OCI-LY7 (cell line): ENCODE measurements around the gene MSH2. TPM values are rescaled to one million over a fixed set of nuclear protein-coding genes. Genes with fewer than 3 reads are reported as not detected.
A peak's percentile ranks its signal among the peaks of the same experiment; 100 is the strongest.

Experiments
- BruUV-seq: library from RNA; stranded (reverse); fragments of 400-500 nt; replicated peaks from 2 replicates; lab custom pipeline; 2021; lab: Mats Ljungman, UMichigan
- CTCF ChIA-PET: fragments of 300-600 bp; sonication (Branson Sonifier 250); formaldehyde crosslinking; loops from one replicate; lab custom pipeline; 2022; ENCODE audit warnings: antibody characterized with exemption; ENCODE audit not compliant: unreplicated experiment; lab: Charles Lee
- POLR2A ChIA-PET: fragments of 300-600 bp; sonication (Branson Sonifier 250); formaldehyde crosslinking; loops from one replicate; lab custom pipeline; 2022; ENCODE audit warnings: antibody characterized with exemption; lab: Charles Lee
- DNase-seq: peaks from one replicate; pipeline ENCODE4 v3.0.0-alpha.2; 2015; ENCODE audit warnings: low spot score
- H2AFZ ChIP-seq: fragments of 200-600 bp; sonication (generic), shearing (Covaris generic); 2 replicates; pipeline ENCODE4 v1.6.1; 2014; ENCODE audit warnings: mild to moderate bottlenecking, antibody characterized with exemption, low read length, moderate library complexity
- H3K27ac ChIP-seq: fragments of 200-600 bp; sonication (generic); 2 replicates; pipeline ENCODE4 v1.5.1; 2014; ENCODE audit warnings: mixed run types, low read depth, mild to moderate bottlenecking, moderate library complexity, low read length, inconsistent platforms; ENCODE audit not compliant: poor library complexity, severe bottlenecking
- H3K36me3 ChIP-seq: fragments of 200-600 bp; sonication (generic); 2 replicates; pipeline ENCODE4 v1.6.1; 2014; ENCODE audit warnings: mild to moderate bottlenecking, antibody characterized with exemption, low read length, moderate library complexity, mixed read lengths; ENCODE audit not compliant: insufficient read depth
- H3K4me1 ChIP-seq: fragments of 200-600 bp; sonication (generic); 2 replicates; pipeline ENCODE4 v1.5.1; 2014; ENCODE audit warnings: mild to moderate bottlenecking, low read length; ENCODE audit not compliant: insufficient read depth, poor library complexity, severe bottlenecking
- H3K4me2 ChIP-seq: fragments of 200-600 bp; sonication (generic); 2 replicates; pipeline ENCODE4 v1.6.1; 2014; ENCODE audit warnings: mild to moderate bottlenecking, low read length
- H3K4me3 ChIP-seq: fragments of 200-600 bp; sonication (generic); 2 replicates; pipeline ENCODE4 v1.5.1; 2014; ENCODE audit warnings: mild to moderate bottlenecking, low read depth, low read length; ENCODE audit not compliant: poor library complexity, severe bottlenecking
- H3K79me2 ChIP-seq: fragments of 200-600 bp; sonication (generic); 2 replicates; pipeline ENCODE4 v1.6.1; 2016; ENCODE audit warnings: low read depth, mild to moderate bottlenecking, low read length, moderate library complexity, mixed read lengths; ENCODE audit not compliant: insufficient read depth
- H3K9me2 ChIP-seq: fragments of 200-600 bp; sonication (generic); 2 replicates; pipeline ENCODE4 v1.6.1; 2016; ENCODE audit warnings: mild to moderate bottlenecking, low read length, mixed read lengths; ENCODE audit not compliant: insufficient read depth
- H3K9me3 ChIP-seq: fragments of 200-600 bp; sonication (generic); 2 replicates; pipeline ENCODE4 v1.6.1; 2014; ENCODE audit warnings: mild to moderate bottlenecking, mixed run types, low read length, mixed read lengths
- H4K20me1 ChIP-seq: fragments of 200-600 bp; sonication (generic); 2 replicates; pipeline ENCODE4 v1.6.1; 2014; ENCODE audit warnings: mild to moderate bottlenecking, antibody characterized with exemption, low read length, moderate library complexity, mixed read lengths; ENCODE audit not compliant: insufficient read depth
- EZH2phosphoT487 ChIP-seq: fragments of 200-600 bp; sonication (generic); IDR thresholded peaks from 2 replicates; pipeline ENCODE4 v1.6.1; 2018; ENCODE audit warnings: low read depth, borderline replicate concordance, mild to moderate bottlenecking, mixed run types, antibody characterized with exemption, low read length, moderate library complexity, mixed read lengths
- intact Hi-C: fragments of 100-400 bp; cut with micrococcal nuclease; formaldehyde crosslinking; loops from one replicate; pipeline ENCODE4 v1.10.0; 2022; ENCODE audit not compliant: unreplicated experiment
- total RNA-seq, 2 experiments: library from RNA; depleted of rRNA in 1 of 2; stranded (reverse); fragments of >200 nt in 1 of 2; shearing (Covaris generic) in 1 of 2; gene quantifications; 2 replicates each; pipeline ENCODE4 v1.2.3, GENCODE V29; 2014 to 2022
- TF ChIP-seq, protein P1 (sequence below): fragments of 200-600 bp; sonication (generic); conservative IDR thresholded peaks from 2 replicates; pipeline ENCODE4 v1.5.1; 2014; ENCODE audit warnings: mild to moderate bottlenecking, antibody characterized with exemption, low read length, moderate library complexity, mixed read lengths

The MSH2 gene
- total RNA-seq, 2 experiments from 2014 or later: 96.8 to 97.8 TPM

DNA sequence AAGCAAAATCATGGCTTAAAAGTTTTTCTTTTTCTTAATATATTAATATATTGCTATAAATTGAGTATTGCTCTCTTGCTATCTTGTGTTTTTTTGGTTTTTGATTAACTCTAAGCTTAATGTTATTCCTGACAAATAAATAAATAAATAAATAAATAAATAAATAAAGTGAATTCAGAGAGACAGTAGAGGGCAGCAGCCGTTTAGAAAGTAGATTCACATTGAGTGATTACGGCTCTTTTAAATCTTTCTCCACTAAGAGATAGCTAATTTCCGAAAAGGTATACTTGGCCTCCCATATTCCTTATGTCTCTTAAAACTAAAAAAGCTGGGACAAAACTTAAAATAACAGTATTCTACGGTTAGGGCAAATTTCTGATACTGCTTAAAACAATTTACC is 34.3 kb downstream of the MSH2 start:
- Histone ChIP-seq H4K20me1 (no peaks in the 10 kb centered on the region), H3K36me3 (peaks cover 76% of the 10 kb centered on the region), H3K4me1 (peaks cover 4% of the 10 kb centered on the region), H3K9me2 (no peaks in the 10 kb centered on the region), H3K4me2 (no peak overlapping the region), H2AFZ (no peak overlapping the region), H3K4me3 (no peak overlapping the region), H3K27ac (no peak overlapping the region), H3K79me2 (peaks cover 17% of the 10 kb centered on the region; the same call in 1 of the 2 replicates), H3K9me3 (no peaks in the 10 kb centered on the region)
- no TSS peak for BruUV-seq
- intact Hi-C loops: loop anchor here (2.0 to 10.0 kb wide), 5 partner anchors 65 to 330 kb away; no protein-coding TSS in a partner anchor
- POLR2A ChIA-PET: interaction anchor here (0.6 to 1.1 kb wide), 7 partner anchors 9 to 512 kb away, joined by 3 to 4 read pairs (median 3); no protein-coding TSS in a partner anchor
- CTCF ChIA-PET: interaction anchor here (1.1 to 1.2 kb wide), 2 partner anchors 35 to 83 kb away, joined by 3 to 7 read pairs; partner anchors contain the start of gene MSH2
- no peak for TF ChIP-seq EZH2phosphoT487
- TF ChIP-seq, protein P1, sequence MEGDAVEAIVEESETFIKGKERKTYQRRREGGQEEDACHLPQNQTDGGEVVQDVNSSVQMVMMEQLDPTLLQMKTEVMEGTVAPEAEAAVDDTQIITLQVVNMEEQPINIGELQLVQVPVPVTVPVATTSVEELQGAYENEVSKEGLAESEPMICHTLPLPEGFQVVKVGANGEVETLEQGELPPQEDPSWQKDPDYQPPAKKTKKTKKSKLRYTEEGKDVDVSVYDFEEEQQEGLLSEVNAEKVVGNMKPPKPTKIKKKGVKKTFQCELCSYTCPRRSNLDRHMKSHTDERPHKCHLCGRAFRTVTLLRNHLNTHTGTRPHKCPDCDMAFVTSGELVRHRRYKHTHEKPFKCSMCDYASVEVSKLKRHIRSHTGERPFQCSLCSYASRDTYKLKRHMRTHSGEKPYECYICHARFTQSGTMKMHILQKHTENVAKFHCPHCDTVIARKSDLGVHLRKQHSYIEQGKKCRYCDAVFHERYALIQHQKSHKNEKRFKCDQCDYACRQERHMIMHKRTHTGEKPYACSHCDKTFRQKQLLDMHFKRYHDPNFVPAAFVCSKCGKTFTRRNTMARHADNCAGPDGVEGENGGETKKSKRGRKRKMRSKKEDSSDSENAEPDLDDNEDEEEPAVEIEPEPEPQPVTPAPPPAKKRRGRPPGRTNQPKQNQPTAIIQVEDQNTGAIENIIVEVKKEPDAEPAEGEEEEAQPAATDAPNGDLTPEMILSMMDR: peak; percentile 75
- peak; percentile 50 for DNase-seq

DNA sequence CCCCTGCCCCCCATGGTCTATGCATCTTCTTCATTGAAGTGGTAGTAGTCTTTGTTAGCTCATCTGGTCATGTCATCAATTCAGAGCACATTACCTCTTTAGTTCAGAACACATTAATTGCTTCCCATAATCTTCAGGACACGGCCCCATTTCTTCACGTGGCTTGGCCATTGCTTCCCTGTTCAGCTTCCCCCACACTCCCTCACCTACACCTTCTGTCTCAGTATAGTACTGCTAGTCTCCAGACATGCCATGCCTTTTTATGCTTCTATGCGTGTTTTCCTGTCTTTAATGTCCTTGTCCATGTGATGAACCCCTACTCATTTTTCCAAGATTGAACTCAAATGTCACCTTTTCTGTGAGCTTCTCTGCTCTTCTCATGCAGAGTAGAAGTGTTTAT is 35.1 kb downstream of the MSH2 start:
- POLR2A ChIA-PET: interaction anchor here (0.8 to 1.1 kb wide), 3 partner anchors 77 to 138 kb away, joined by 3 read pairs; no protein-coding TSS in a partner anchor
- intact Hi-C loops: loop anchor here (5.0 to 10.0 kb wide), 4 partner anchors 64 to 257 kb away; no protein-coding TSS in a partner anchor
- BruUV-seq: no TSS peak

More for the DNA sequence above, 35.1 kb downstream of the MSH2 start:
- Histone ChIP-seq H4K20me1 (no peaks in the 10 kb centered on the region), H2AFZ (no peak overlapping the region), H3K4me1 (peaks cover 4% of the 10 kb centered on the region), H3K9me3 (no peaks in the 10 kb centered on the region), H3K4me3 (no peak overlapping the region), H3K36me3 (peaks cover 80% of the 10 kb centered on the region), H3K4me2 (no peak overlapping the region), H3K27ac (no peak overlapping the region), H3K9me2 (no peaks in the 10 kb centered on the region), H3K79me2 (peaks cover 18% of the 10 kb centered on the region; the same call in 1 of the 2 replicates)
- CTCF ChIA-PET: interaction anchor here (1.1 to 1.2 kb wide), 2 partner anchors 36 to 83 kb away, joined by 3 to 7 read pairs; partner anchors contain the start of gene MSH2
- TF ChIP-seq EZH2phosphoT487: no peak
- TF ChIP-seq, protein P1: no peak
- no peak for DNase-seq
